ENCODE data around the gene FAM76B.
"Not testable (repeated sequence)": the region's sequence is repeated elsewhere in the genome, so short reads cannot be mapped to it uniquely, and the experiment has no call there.

FAM76B gene

DNA sequence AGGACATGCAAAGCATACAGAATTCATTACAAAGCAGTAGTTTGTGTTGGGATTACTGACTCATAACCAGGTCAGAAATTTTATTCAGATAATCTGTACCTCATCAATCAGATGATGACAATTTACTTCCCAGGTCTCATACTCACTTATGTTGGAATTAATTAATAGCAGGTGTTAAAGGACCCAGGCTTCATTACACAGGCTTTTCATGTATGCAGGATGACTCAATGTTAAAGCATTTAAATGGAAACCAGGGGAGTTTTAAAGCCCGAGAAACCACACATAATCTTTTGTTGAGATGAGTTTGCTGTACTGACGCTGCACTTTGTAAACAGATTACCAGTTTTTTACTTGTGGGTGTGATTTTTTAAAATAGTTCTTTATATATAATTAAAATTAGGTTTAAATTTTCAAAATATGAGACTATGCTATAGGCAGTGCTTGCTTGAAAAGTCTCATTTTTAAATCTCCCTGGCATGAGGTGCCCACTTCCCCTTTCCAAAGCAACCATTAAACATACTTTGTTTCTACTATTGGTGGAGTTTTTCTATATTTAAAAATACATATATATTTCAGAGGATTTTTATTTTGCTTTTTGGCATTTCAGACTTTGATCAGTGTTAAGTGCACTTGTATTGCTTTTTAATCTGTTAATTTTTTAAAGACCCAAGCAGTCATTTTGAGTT lies 41.8 kb upstream of the FAM76B start:
- ATAC-seq (ENCODE audit: low read depth), result no peak
- no peak for DNase-seq (ENCODE audit: low spot score)

DNA sequence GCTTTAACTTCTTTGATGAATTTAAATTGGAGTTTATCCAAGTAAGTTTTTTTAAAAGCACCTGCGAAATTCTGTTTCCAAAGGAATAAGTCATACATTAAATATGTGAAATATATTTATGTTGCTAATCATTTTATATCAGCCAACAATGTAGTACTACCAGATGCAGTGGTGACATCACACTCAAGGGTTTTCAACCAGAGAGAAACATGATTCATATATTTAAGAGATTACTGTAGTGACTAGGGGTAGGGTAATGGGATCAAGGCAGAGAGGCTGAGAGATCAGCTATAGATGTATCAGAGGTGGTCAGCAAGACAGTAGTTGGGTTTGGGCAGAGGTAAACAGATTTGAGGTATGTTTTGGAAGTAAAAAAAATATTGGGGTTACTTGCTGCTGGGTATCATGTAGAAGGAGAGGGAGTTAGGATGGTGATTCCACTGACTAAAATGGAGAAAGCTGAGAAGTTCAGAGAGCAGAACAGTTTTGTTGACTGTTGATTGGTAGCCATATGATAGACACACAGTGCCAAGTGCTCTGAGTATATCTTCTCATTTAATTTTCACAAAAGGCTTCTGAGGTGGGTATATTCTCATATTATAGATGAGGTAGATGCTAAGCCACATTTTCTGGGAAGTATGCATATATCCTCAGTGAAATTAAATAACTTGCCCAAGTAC lies 40.1 kb upstream of the FAM76B start:
- ATAC-seq (ENCODE audit: low read depth), result no peak; the same call in 2 of the 3 replicates
- H3K4me3 ChIP-seq (ENCODE audit: severe bottlenecking), result no peak overlapping the region
- H3K4me1 ChIP-seq (ENCODE audit: insufficient read depth, poor library complexity, severe bottlenecking), result no peaks in the 10 kb centered on the region
- no peaks in the 10 kb centered on the region for H3K27me3 ChIP-seq (ENCODE audit: insufficient read depth, poor library complexity, severe bottlenecking)
- peaks cover 76% of the 10 kb centered on the region for H3K36me3 ChIP-seq (ENCODE audit: low read depth)
- no peak overlapping the region for H3K27ac ChIP-seq (ENCODE audit: poor library complexity, severe bottlenecking)
- DNase-seq (ENCODE audit: low spot score), result no peak
- H3K9me3 ChIP-seq (ENCODE audit: severe bottlenecking), result no peaks in the 10 kb centered on the region
- TF ChIP-seq, protein P1, sequence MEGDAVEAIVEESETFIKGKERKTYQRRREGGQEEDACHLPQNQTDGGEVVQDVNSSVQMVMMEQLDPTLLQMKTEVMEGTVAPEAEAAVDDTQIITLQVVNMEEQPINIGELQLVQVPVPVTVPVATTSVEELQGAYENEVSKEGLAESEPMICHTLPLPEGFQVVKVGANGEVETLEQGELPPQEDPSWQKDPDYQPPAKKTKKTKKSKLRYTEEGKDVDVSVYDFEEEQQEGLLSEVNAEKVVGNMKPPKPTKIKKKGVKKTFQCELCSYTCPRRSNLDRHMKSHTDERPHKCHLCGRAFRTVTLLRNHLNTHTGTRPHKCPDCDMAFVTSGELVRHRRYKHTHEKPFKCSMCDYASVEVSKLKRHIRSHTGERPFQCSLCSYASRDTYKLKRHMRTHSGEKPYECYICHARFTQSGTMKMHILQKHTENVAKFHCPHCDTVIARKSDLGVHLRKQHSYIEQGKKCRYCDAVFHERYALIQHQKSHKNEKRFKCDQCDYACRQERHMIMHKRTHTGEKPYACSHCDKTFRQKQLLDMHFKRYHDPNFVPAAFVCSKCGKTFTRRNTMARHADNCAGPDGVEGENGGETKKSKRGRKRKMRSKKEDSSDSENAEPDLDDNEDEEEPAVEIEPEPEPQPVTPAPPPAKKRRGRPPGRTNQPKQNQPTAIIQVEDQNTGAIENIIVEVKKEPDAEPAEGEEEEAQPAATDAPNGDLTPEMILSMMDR (IDR thresholded peaks at IDR 0.05; ENCODE audit: poor library complexity, severe bottlenecking), result no peak

More for the DNA sequence above, 41.8 kb upstream of the FAM76B start:
- no peak overlapping the region for H3K4me3 ChIP-seq (ENCODE audit: severe bottlenecking)
- no peaks in the 10 kb centered on the region for H3K27me3 ChIP-seq (ENCODE audit: insufficient read depth, poor library complexity, severe bottlenecking)
- H3K27ac ChIP-seq (ENCODE audit: poor library complexity, severe bottlenecking), result no peak overlapping the region
- peaks cover 91% of the 10 kb centered on the region for H3K36me3 ChIP-seq (ENCODE audit: low read depth)
- no peaks in the 10 kb centered on the region for H3K9me3 ChIP-seq (ENCODE audit: severe bottlenecking)
- TF ChIP-seq, protein P1 (IDR thresholded peaks at IDR 0.05; ENCODE audit: poor library complexity, severe bottlenecking), result no peak
- H3K4me1 ChIP-seq (ENCODE audit: insufficient read depth, poor library complexity, severe bottlenecking), result no peaks in the 10 kb centered on the region

DNA sequence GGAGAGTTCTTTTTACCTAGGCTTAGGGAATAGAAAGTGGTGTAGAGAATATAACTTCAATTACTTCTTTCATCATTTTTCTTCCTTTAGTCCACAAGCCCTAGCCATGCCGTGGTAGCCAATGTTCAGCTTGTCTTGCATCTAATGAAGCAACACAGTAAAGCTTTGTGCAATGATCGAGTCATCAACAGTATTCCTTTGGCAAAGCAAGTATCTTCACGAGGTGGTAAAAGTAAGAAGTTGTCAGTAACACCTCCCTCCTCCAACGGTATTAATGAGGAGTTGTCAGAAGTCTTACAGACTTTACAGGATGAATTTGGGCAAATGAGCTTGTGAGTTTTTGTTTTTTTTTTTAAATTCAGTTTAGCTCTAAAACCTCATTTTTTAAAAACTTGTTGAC lies 38.1 kb upstream of the FAM76B start:
- Histone ChIP-seq H3K27ac (ENCODE audit: poor library complexity, severe bottlenecking) (no peak overlapping the region), H3K9me3 (ENCODE audit: severe bottlenecking) (no peaks in the 10 kb centered on the region), H3K36me3 (ENCODE audit: low read depth) (peaks cover 59% of the 10 kb centered on the region), H3K4me1 (ENCODE audit: insufficient read depth, poor library complexity, severe bottlenecking) (no peaks in the 10 kb centered on the region), H3K4me3 (ENCODE audit: severe bottlenecking) (no peak overlapping the region), H3K27me3 (ENCODE audit: insufficient read depth, poor library complexity, severe bottlenecking) (no peaks in the 10 kb centered on the region)
- DNase-seq (ENCODE audit: low spot score), result no peak
- peak; percentile 50; the same call in 1 of the 3 replicates for ATAC-seq (ENCODE audit: low read depth)
- TF ChIP-seq, protein P1 (IDR thresholded peaks at IDR 0.05; ENCODE audit: poor library complexity, severe bottlenecking), result no peak

DNA sequence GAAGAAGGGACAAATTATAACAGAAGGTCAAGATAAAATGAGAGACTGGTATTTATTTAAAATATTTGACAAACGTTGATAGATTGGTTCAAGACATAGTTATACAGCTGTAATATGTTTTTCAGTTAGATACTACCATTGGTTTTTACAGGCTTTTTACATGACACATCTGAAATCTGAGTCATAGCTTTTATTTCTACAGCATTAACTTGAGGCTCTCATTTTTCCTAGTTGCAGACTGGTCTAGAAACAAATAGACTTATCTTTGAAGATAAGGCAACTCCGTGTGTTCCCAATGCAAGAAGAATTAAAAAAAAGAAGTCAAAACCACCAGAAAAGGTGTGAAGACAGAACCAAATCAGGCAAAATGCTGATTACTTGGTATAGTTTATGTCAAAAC lies 32.1 kb upstream of the FAM76B start:
- Histone ChIP-seq H3K4me3 (ENCODE audit: severe bottlenecking) (no peak overlapping the region), H3K4me1 (ENCODE audit: insufficient read depth, poor library complexity, severe bottlenecking) (no peaks in the 10 kb centered on the region), H3K36me3 (ENCODE audit: low read depth) (peaks cover 49% of the 10 kb centered on the region), H3K9me3 (ENCODE audit: severe bottlenecking) (no peaks in the 10 kb centered on the region), H3K27me3 (ENCODE audit: insufficient read depth, poor library complexity, severe bottlenecking) (no peaks in the 10 kb centered on the region), H3K27ac (ENCODE audit: poor library complexity, severe bottlenecking) (no peak overlapping the region)
- ATAC-seq (ENCODE audit: low read depth), result no peak
- TF ChIP-seq, protein P1 (IDR thresholded peaks at IDR 0.05; ENCODE audit: poor library complexity, severe bottlenecking), result no peak
- DNase-seq (ENCODE audit: low spot score), result no peak

DNA sequence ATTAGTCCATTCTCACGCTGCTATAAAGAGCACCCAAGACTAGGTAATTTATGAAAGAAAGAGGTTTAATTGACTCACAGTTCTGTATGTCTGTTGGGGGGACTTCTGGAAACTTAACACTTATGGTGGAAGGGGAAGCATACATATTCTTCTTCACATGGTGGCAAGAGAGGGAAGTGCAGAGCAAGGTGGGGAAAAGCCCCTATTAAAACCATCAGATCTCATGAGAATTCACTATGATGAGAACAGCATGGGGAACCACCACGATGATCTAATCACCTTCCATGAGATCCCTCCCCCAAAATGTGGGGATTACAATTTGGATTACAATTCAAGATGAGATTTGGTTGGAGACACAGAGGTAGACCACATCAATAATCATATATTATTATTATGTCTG lies 26.5 kb upstream of the FAM76B start:
- no peak for DNase-seq (ENCODE audit: low spot score)
- Histone ChIP-seq H3K27me3 (ENCODE audit: insufficient read depth, poor library complexity, severe bottlenecking) (no peaks in the 10 kb centered on the region), H3K9me3 (ENCODE audit: severe bottlenecking) (no peaks in the 10 kb centered on the region), H3K27ac (ENCODE audit: poor library complexity, severe bottlenecking) (no peak overlapping the region), H3K4me3 (ENCODE audit: severe bottlenecking) (no peak overlapping the region), H3K4me1 (ENCODE audit: insufficient read depth, poor library complexity, severe bottlenecking) (no peaks in the 10 kb centered on the region), H3K36me3 (ENCODE audit: low read depth) (peaks cover 57% of the 10 kb centered on the region)
- ATAC-seq (ENCODE audit: low read depth), result no peak
- TF ChIP-seq, protein P1 (IDR thresholded peaks at IDR 0.05; ENCODE audit: poor library complexity, severe bottlenecking), result no peak

DNA sequence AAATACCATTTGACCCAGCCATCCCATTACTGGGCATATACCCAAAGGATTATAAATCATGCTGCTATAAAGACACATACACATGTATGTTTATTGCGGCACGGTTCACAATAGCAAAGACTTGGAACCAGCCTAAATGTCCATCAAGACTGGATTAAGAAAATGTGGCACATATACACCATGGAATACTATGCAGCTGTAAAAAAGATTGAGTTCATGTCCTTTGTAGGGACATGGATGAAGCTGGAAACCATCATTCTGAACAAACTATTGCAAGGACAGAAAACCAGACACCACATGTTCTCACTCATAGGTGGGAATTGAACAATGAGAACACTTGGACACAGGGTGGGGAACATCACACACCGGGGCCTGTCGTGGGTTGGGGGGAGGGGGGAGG lies 21.5 kb upstream of the FAM76B start:
- H3K36me3 ChIP-seq (ENCODE audit: low read depth), result peaks cover 28% of the 10 kb centered on the region
- H3K4me3 ChIP-seq (ENCODE audit: severe bottlenecking); DNase-seq (ENCODE audit: low spot score); H3K4me1 ChIP-seq (ENCODE audit: insufficient read depth, poor library complexity, severe bottlenecking); H3K27me3 ChIP-seq (ENCODE audit: insufficient read depth, poor library complexity, severe bottlenecking); H3K9me3 ChIP-seq (ENCODE audit: severe bottlenecking); ATAC-seq (ENCODE audit: low read depth); H3K27ac ChIP-seq (ENCODE audit: poor library complexity, severe bottlenecking): not testable (repeated sequence)

DNA sequence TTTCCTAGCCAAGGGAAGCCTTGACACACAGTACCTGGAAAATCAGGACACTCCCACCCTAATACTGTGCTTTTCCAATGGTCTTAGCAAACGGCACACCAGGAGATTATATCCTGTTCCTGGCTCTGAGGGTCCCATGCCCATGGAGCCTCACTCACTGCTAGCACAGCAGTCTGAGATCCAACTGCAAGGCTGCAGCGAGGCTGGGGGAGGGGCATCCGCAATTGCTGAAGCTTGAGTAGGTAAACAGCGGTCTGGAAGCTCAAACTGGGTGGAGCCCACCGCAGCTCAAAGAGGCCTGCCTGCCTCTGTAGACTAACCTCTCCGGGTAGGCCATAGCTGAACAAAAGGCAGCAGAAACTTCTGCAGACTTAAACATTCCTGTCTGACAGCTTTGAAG lies 16.9 kb upstream of the FAM76B start:
- H3K36me3 ChIP-seq (ENCODE audit: low read depth), result peaks cover 37% of the 10 kb centered on the region
- not testable (repeated sequence) for DNase-seq (ENCODE audit: low spot score); H3K4me1 ChIP-seq (ENCODE audit: insufficient read depth, poor library complexity, severe bottlenecking); H3K4me3 ChIP-seq (ENCODE audit: severe bottlenecking); H3K27me3 ChIP-seq (ENCODE audit: insufficient read depth, poor library complexity, severe bottlenecking); ATAC-seq (ENCODE audit: low read depth); H3K27ac ChIP-seq (ENCODE audit: poor library complexity, severe bottlenecking); H3K9me3 ChIP-seq (ENCODE audit: severe bottlenecking)
